SK-N-MC (cell line): ENCODE results near the gene B3GNT3.
"Not testable (repeated sequence)": the region's sequence is repeated elsewhere in the genome, so short reads cannot be mapped to it uniquely, and the experiment has no call there.

ENCODE experiments used
- DNase-seq: peaks from one replicate; pipeline ENCODE4 v3.0.0-alpha.2; 2011; ENCODE audit warnings: low read depth, low spot score
- H3K27ac ChIP-seq: fragments of 200-600 bp; sonication (generic); 2 replicates; pipeline ENCODE4 v1.5.1; 2016; ENCODE audit warnings: mixed run types
- H3K36me3 ChIP-seq: fragments of 200-600 bp; sonication (generic); 2 replicates; pipeline ENCODE4 v1.6.1; 2017; ENCODE audit warnings: antibody characterized with exemption, low read length, mixed read lengths; ENCODE audit not compliant: insufficient read depth
- H3K4me3 ChIP-seq: fragments of 200-600 bp; sonication (generic); 2 replicates; pipeline ENCODE4 v1.5.1; 2016
- H3K9ac ChIP-seq: fragments of 200-600 bp; sonication (generic); 2 replicates; pipeline ENCODE4 v1.8.0; 2017; ENCODE audit warnings: mixed run types, mixed read lengths; ENCODE audit not compliant: insufficient read length
- H3K9me3 ChIP-seq: fragments of 200-600 bp; sonication (generic); 2 replicates; pipeline ENCODE4 v1.6.1; 2017; ENCODE audit warnings: low read depth, mild to moderate bottlenecking, antibody characterized with exemption, low read length, moderate library complexity, mixed read lengths
- EZH2 ChIP-seq: fragments of 200-600 bp; sonication (generic); IDR thresholded peaks from one replicate; pipeline ENCODE4 v1.6.1; 2017; ENCODE audit warnings: antibody characterized with exemption
- FOXP2 ChIP-seq: optimal IDR thresholded peaks from 2 replicates; pipeline ENCODE3; 2011; ENCODE audit warnings: mild to moderate bottlenecking, moderate library complexity; ENCODE audit not compliant: insufficient read depth; ENCODE audit errors: extremely low read length, control extremely low read depth
- POLR2AphosphoS5 ChIP-seq: IDR thresholded peaks from 2 replicates; pipeline ENCODE4 v1.6.1; 2012; ENCODE audit warnings: mild to moderate bottlenecking, low read depth, low read length, borderline replicate concordance

B3GNT3 gene

GRCh38 chr19:17764348-17764747 lies 30.6 kb upstream of the B3GNT3 start:
- H3K9me3 ChIP-seq = no peaks in the 10 kb centered on the region
- TF ChIP-seq EZH2 (no peak), FOXP2 (no peak), POLR2AphosphoS5 (no peak)
- H3K9ac ChIP-seq = no peak overlapping the region
- no peaks in the 10 kb centered on the region for H3K36me3 ChIP-seq
- no peak for DNase-seq
- H3K27ac ChIP-seq = no peak overlapping the region
- H3K4me3 ChIP-seq = no peak overlapping the region

- H3K4me3 ChIP-seq = no peak overlapping the region
- no peak for TF ChIP-seq FOXP2
- no peak for TF ChIP-seq POLR2AphosphoS5
- TF ChIP-seq EZH2 = no peak
- H3K9me3 ChIP-seq = no peaks in the 10 kb centered on the region
- H3K9ac ChIP-seq = no peak overlapping the region
- no peaks in the 10 kb centered on the region for H3K36me3 ChIP-seq
- DNase-seq = no peak
- no peak overlapping the region for H3K27ac ChIP-seq
These were observed 29.8 kb upstream of the B3GNT3 start for GRCh38 chr19:17765069-17765618.

- no peaks in the 10 kb centered on the region for H3K9me3 ChIP-seq
- no peaks in the 10 kb centered on the region for H3K36me3 ChIP-seq
- TF ChIP-seq FOXP2 (no peak), EZH2 (no peak), POLR2AphosphoS5 (no peak)
- H3K27ac ChIP-seq = no peak overlapping the region
- peak overlapping the region; percentile 69 for H3K4me3 ChIP-seq
- DNase-seq = no peak
- no peak overlapping the region for H3K9ac ChIP-seq
These were observed 28.3 kb upstream of the B3GNT3 start for GRCh38 chr19:17766543-17767131.

GRCh38 chr19:17767559-17767958 lies 27.4 kb upstream of the B3GNT3 start:
- Histone ChIP-seq H3K4me3 (no peak overlapping the region), H3K9me3 (no peaks in the 10 kb centered on the region), H3K36me3 (no peaks in the 10 kb centered on the region), H3K27ac (no peak overlapping the region), H3K9ac (no peak overlapping the region)
- no peak for DNase-seq
- TF ChIP-seq FOXP2 (no peak), EZH2 (no peak), POLR2AphosphoS5 (no peak)

- DNase-seq = no peak
These were observed 24.3 kb upstream of the B3GNT3 start for GRCh38 chr19:17770613-17771012.

GRCh38 chr19:17772172-17772571 lies 22.8 kb upstream of the B3GNT3 start:
- no peak overlapping the region for H3K9ac ChIP-seq
- no peak for DNase-seq
- TF ChIP-seq POLR2AphosphoS5 (no peak), FOXP2 (no peak), EZH2 (no peak)
- H3K36me3 ChIP-seq = no peaks in the 10 kb centered on the region
- no peaks in the 10 kb centered on the region for H3K9me3 ChIP-seq
- H3K27ac ChIP-seq = no peak overlapping the region
- H3K4me3 ChIP-seq = no peak overlapping the region

More at GRCh38 chr19:17770613-17771012, 24.3 kb upstream of the B3GNT3 start:
- no peak overlapping the region for H3K4me3 ChIP-seq
- no peaks in the 10 kb centered on the region for H3K9me3 ChIP-seq
- TF ChIP-seq EZH2 = no peak
- TF ChIP-seq FOXP2 = no peak
- H3K36me3 ChIP-seq = no peaks in the 10 kb centered on the region
- H3K9ac ChIP-seq = no peak overlapping the region
- no peak overlapping the region for H3K27ac ChIP-seq

- Histone ChIP-seq H3K4me3 (no peak overlapping the region), H3K27ac (no peak overlapping the region), H3K36me3 (no peaks in the 10 kb centered on the region), H3K9me3 (no peaks in the 10 kb centered on the region), H3K9ac (no peak overlapping the region)
- no peak for TF ChIP-seq EZH2
- no peak for TF ChIP-seq FOXP2
- no peak for TF ChIP-seq POLR2AphosphoS5
- no peak for DNase-seq
These were observed 19.6 kb upstream of the B3GNT3 start for GRCh38 chr19:17775245-17775927.

- H3K9ac ChIP-seq = no peak overlapping the region
- TF ChIP-seq EZH2 (no peak), FOXP2 (no peak), POLR2AphosphoS5 (no peak)
These were observed 18.7 kb upstream of the B3GNT3 start for GRCh38 chr19:17775991-17776803.

GRCh38 chr19:17777840-17778239 lies 17.1 kb upstream of the B3GNT3 start:
- not testable (repeated sequence) for DNase-seq, H3K4me3 ChIP-seq, H3K9me3 ChIP-seq, H3K36me3 ChIP-seq, H3K9ac ChIP-seq, H3K27ac ChIP-seq

More at GRCh38 chr19:17775991-17776803, 18.7 kb upstream of the B3GNT3 start:
- Histone ChIP-seq H3K27ac (no peak overlapping the region), H3K36me3 (no peaks in the 10 kb centered on the region), H3K4me3 (no peak overlapping the region), H3K9me3 (no peaks in the 10 kb centered on the region)
- DNase-seq = no peak
